SK-N-SH (cell line): ENCODE data around the gene HSD11B2. TPM values are rescaled to one million over a fixed set of nuclear protein-coding genes. Genes with fewer than 3 reads are reported as not detected.

Experiments used
- CTCF ChIA-PET: fragments of 300-600, 350-600 bp; formaldehyde crosslinking; extraction: SDS; loops from one replicate; lab custom pipeline; 2021; lab: Yijun Ruan, JAX
- POLR2A ChIA-PET: fragments of 350-600 bp; sonication (Branson Sonifier 250); formaldehyde crosslinking; extraction: SDS; loops from one replicate; lab custom pipeline; 2020; ENCODE audit warnings: antibody characterized with exemption, inconsistent platforms; lab: Yijun Ruan, JAX
- DNase-seq: peaks from one replicate; pipeline ENCODE4 v3.0.0; 2012
- H2AFZ ChIP-seq: fragments of 200-600 bp; sonication (generic); 2 replicates; pipeline ENCODE4 v1.8.1; 2016; ENCODE audit warnings: antibody characterized with exemption, mild to moderate bottlenecking, low read depth
- H3F3A ChIP-seq: fragments of 200-600 bp; sonication (generic); replicated peaks from 2 replicates; pipeline ENCODE3; 2016; ENCODE audit warnings: antibody characterized with exemption, mild to moderate bottlenecking; ENCODE audit not compliant: insufficient read depth
- H3K27ac ChIP-seq, 2 experiments: fragments of 200-500 bp in 1 of 2; fragments of 200-600 bp in 1 of 2; sonication (Bioruptor generic) in 1 of 2; sonication (generic), shearing (Covaris generic) in 1 of 2; 2 replicates each; pipeline versions ENCODE4 v1.5.1 to v1.6.1; 2014 to 2016; ENCODE audit warnings: low read depth in 2 of 2, inconsistent platforms in 1 of 2, low read length in 1 of 2, mild to moderate bottlenecking in 1 of 2, mixed read lengths in 1 of 2
- H3K27me3 ChIP-seq: fragments of 200-600 bp; sonication (generic), shearing (Covaris generic); 2 replicates; pipeline ENCODE4 v1.6.1; 2016; ENCODE audit warnings: mixed run types; ENCODE audit not compliant: insufficient read depth
- H3K36me3 ChIP-seq, 2 experiments: fragments of 200-500 bp in 1 of 2; fragments of 200-600 bp in 1 of 2; sonication (Bioruptor generic) in 1 of 2; sonication (generic) in 1 of 2; replicated peaks in 1 of 2; 2 replicates each; pipeline versions ENCODE3 to v1.5.1; 2014 to 2016; ENCODE audit warnings: low read length in 1 of 2, mild to moderate bottlenecking in 1 of 2; ENCODE audit not compliant: insufficient read depth in 2 of 2, control insufficient read depth in 1 of 2
- H3K4me1 ChIP-seq, 2 experiments: fragments of 200-500 bp in 1 of 2; fragments of 200-600 bp in 1 of 2; sonication (Bioruptor generic) in 1 of 2; sonication (generic), shearing (Covaris generic) in 1 of 2; 2 replicates each; pipeline versions ENCODE4 v1.5.1 to v1.6.1; 2014 to 2016; ENCODE audit warnings: low read depth in 1 of 2, low read length in 1 of 2, mixed run types in 1 of 2; ENCODE audit not compliant: insufficient read depth in 2 of 2, control insufficient read depth in 1 of 2
- H3K4me2 ChIP-seq: fragments of 200-600 bp; sonication (generic), shearing (Covaris generic); 2 replicates; pipeline ENCODE4 v1.6.1; 2017; ENCODE audit warnings: mixed run types
- H3K4me3 ChIP-seq, 2 experiments: fragments of 200-500 bp in 1 of 2; fragments of 200-600 bp in 1 of 2; sonication (Bioruptor generic) in 1 of 2; sonication (generic), shearing (Covaris generic) in 1 of 2; 2 replicates each; pipeline versions ENCODE4 v1.5.1 to v1.8.1; 2014 to 2016; ENCODE audit warnings: low read depth in 2 of 2, inconsistent platforms in 1 of 2, low read length in 1 of 2, mild to moderate bottlenecking in 1 of 2, mixed read lengths in 1 of 2, moderate library complexity in 1 of 2
- H3K79me2 ChIP-seq: fragments of 200-600 bp; sonication (generic); 2 replicates; pipeline ENCODE4 v1.8.1; 2017; ENCODE audit warnings: mild to moderate bottlenecking; ENCODE audit not compliant: insufficient read depth
- H3K9ac ChIP-seq: fragments of 200-600 bp; sonication (generic); 2 replicates; pipeline ENCODE4 v1.6.1; 2017; ENCODE audit warnings: mixed run types
- H3K9me2 ChIP-seq: fragments of 200-600 bp; sonication (generic); 2 replicates; pipeline ENCODE4 v1.6.1; 2017; ENCODE audit warnings: mixed run types
- H3K9me3 ChIP-seq: fragments of 200-600 bp; sonication (generic); 2 replicates; pipeline ENCODE4 v1.6.1; 2017; ENCODE audit warnings: mixed run types, mild to moderate bottlenecking, moderate library complexity
- H4K20me1 ChIP-seq: fragments of 200-600 bp; sonication (generic); 2 replicates; pipeline ENCODE4 v1.6.1; 2017; ENCODE audit warnings: mild to moderate bottlenecking, mixed run types; ENCODE audit not compliant: insufficient read depth
- ELF1 ChIP-seq: IDR thresholded peaks from 2 replicates; pipeline ENCODE4 v1.4.0; 2012
- EZH2phosphoT487 ChIP-seq: fragments of 200-600 bp; sonication (generic); IDR thresholded peaks from 2 replicates; pipeline ENCODE4 v1.6.1; 2017; ENCODE audit warnings: low read depth, mixed run types, mild to moderate bottlenecking, antibody characterized with exemption, moderate library complexity, borderline replicate concordance
- FOXM1 ChIP-seq: IDR thresholded peaks from 2 replicates; pipeline ENCODE4 v1.4.0; 2012; ENCODE audit warnings: low read depth, mild to moderate bottlenecking
- GABPA ChIP-seq: IDR thresholded peaks from 2 replicates; pipeline ENCODE4 v1.4.0; 2012; ENCODE audit warnings: low read depth, mild to moderate bottlenecking
- GATA2 ChIP-seq: sonication (generic); formaldehyde crosslinking; IDR thresholded peaks from 2 replicates; pipeline ENCODE4 v1.5.0; 2020; ENCODE audit warnings: mild to moderate bottlenecking, missing genetic modification reagents
- JUND ChIP-seq: IDR thresholded peaks from 2 replicates; pipeline ENCODE4 v1.4.0; 2012
- MEF2A ChIP-seq: IDR thresholded peaks from 2 replicates; pipeline ENCODE4 v1.4.0; 2012; ENCODE audit warnings: low read depth, borderline replicate concordance
- MXI1 ChIP-seq: IDR thresholded peaks from 2 replicates; pipeline ENCODE4 v1.6.1; 2012; ENCODE audit warnings: mild to moderate bottlenecking, low read depth, low read length, improper control_type of control experiment
- PBX3 ChIP-seq: IDR thresholded peaks from 2 replicates; pipeline ENCODE4; 2012
- RCOR1 ChIP-seq: fragments of 150-350 bp; IDR thresholded peaks from 2 replicates; pipeline ENCODE4 v1.6.1; 2017; ENCODE audit warnings: antibody characterized with exemption, low read length
- RXRA ChIP-seq: IDR thresholded peaks from 2 replicates; pipeline ENCODE4 v1.4.0; 2012; ENCODE audit warnings: low read depth, mild to moderate bottlenecking, borderline replicate concordance
- SMC3 ChIP-seq: IDR thresholded peaks from 2 replicates; pipeline ENCODE4 v1.6.1; 2012; ENCODE audit warnings: low read depth, low read length, improper control_type of control experiment
- TEAD4 ChIP-seq: IDR thresholded peaks from 2 replicates; pipeline ENCODE4 v1.4.0; 2012; ENCODE audit warnings: mild to moderate bottlenecking, borderline replicate concordance; ENCODE audit not compliant: insufficient read depth
- YY1 ChIP-seq: IDR thresholded peaks from 2 replicates; pipeline ENCODE4 v1.4.0; 2012; ENCODE audit warnings: low read depth, mild to moderate bottlenecking
- WGBS: methylation state at CpG from one replicate; pipeline ENCODE4 v1.1.6; 2017; ENCODE audit warnings: low lambda C conversion rate; 5-methylcytosine and 5-hydroxymethylcytosine counted together
- polyA plus RNA-seq, 3 experiments: library from polyadenylated mRNA; depleted of rRNA; stranded (reverse); fragments of >200 nt; gene quantifications; 2 replicates each; pipeline ENCODE4 v1.2.3, GENCODE V29; 2012
- TF ChIP-seq, protein P1 (sequence below): IDR thresholded peaks from 2 replicates; pipeline ENCODE4 v1.6.1; 2012; ENCODE audit warnings: mild to moderate bottlenecking, low read depth, low read length, moderate library complexity
- TF ChIP-seq, protein P2 (sequence below): IDR thresholded peaks from 2 replicates; pipeline ENCODE4 v1.4.0; 2012; ENCODE audit warnings: low read depth, borderline replicate concordance
- TF ChIP-seq, protein P3 (sequence below): fragments of 150-350 bp; IDR thresholded peaks from 2 replicates; pipeline ENCODE4 v1.6.1; 2016; ENCODE audit warnings: mild to moderate bottlenecking, low read depth, low read length
- TF ChIP-seq, protein P4 (sequence below): IDR thresholded peaks from 2 replicates; pipeline ENCODE4 v1.4.0; 2012; ENCODE audit warnings: low read depth
- TF ChIP-seq, protein P5 (sequence below): IDR thresholded peaks from 2 replicates; pipeline ENCODE4 v1.4.0; 2012; ENCODE audit warnings: low read depth, borderline replicate concordance

The HSD11B2 gene
- polyA plus RNA-seq, 1 of the 3 experiments (the other 2 are of a cell fraction) = 0.23 TPM

GRCh38 chr16:67451704-67452435, 20.9 kb downstream of the HSD11B2 start:
- Histone ChIP-seq H3K4me1 (peaks cover 0 to 12% of the 10 kb centered on the region in 2 experiments; a peak in 1 of 4 replicates), H3K9me2 (no peaks in the 10 kb centered on the region), H3K4me2 (no peak overlapping the region), H3K36me3 (peaks cover 0 to 11% of the 10 kb centered on the region in 2 experiments), H3K79me2 (no peaks in the 10 kb centered on the region; the same call in 1 of the 2 replicates)
- DNase-seq = no peak
- TF ChIP-seq, protein P1, sequence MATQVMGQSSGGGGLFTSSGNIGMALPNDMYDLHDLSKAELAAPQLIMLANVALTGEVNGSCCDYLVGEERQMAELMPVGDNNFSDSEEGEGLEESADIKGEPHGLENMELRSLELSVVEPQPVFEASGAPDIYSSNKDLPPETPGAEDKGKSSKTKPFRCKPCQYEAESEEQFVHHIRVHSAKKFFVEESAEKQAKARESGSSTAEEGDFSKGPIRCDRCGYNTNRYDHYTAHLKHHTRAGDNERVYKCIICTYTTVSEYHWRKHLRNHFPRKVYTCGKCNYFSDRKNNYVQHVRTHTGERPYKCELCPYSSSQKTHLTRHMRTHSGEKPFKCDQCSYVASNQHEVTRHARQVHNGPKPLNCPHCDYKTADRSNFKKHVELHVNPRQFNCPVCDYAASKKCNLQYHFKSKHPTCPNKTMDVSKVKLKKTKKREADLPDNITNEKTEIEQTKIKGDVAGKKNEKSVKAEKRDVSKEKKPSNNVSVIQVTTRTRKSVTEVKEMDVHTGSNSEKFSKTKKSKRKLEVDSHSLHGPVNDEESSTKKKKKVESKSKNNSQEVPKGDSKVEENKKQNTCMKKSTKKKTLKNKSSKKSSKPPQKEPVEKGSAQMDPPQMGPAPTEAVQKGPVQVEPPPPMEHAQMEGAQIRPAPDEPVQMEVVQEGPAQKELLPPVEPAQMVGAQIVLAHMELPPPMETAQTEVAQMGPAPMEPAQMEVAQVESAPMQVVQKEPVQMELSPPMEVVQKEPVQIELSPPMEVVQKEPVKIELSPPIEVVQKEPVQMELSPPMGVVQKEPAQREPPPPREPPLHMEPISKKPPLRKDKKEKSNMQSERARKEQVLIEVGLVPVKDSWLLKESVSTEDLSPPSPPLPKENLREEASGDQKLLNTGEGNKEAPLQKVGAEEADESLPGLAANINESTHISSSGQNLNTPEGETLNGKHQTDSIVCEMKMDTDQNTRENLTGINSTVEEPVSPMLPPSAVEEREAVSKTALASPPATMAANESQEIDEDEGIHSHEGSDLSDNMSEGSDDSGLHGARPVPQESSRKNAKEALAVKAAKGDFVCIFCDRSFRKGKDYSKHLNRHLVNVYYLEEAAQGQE = no peak
- TF ChIP-seq GABPA (no peak), EZH2phosphoT487 (no peak), SMC3 (no peak), FOXM1 (no peak), MEF2A (no peak), RXRA (no peak), YY1 (no peak), PBX3 (no peak), ELF1 (no peak), GATA2 (CRISPR knock-in tag) (no peak), MXI1 (no peak), JUND (no peak), TEAD4 (no peak), RCOR1 (no peak)
- TF ChIP-seq, protein P2, sequence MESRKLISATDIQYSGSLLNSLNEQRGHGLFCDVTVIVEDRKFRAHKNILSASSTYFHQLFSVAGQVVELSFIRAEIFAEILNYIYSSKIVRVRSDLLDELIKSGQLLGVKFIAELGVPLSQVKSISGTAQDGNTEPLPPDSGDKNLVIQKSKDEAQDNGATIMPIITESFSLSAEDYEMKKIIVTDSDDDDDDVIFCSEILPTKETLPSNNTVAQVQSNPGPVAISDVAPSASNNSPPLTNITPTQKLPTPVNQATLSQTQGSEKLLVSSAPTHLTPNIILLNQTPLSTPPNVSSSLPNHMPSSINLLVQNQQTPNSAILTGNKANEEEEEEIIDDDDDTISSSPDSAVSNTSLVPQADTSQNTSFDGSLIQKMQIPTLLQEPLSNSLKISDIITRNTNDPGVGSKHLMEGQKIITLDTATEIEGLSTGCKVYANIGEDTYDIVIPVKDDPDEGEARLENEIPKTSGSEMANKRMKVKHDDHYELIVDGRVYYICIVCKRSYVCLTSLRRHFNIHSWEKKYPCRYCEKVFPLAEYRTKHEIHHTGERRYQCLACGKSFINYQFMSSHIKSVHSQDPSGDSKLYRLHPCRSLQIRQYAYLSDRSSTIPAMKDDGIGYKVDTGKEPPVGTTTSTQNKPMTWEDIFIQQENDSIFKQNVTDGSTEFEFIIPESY = no peak
- TF ChIP-seq, protein P3, sequence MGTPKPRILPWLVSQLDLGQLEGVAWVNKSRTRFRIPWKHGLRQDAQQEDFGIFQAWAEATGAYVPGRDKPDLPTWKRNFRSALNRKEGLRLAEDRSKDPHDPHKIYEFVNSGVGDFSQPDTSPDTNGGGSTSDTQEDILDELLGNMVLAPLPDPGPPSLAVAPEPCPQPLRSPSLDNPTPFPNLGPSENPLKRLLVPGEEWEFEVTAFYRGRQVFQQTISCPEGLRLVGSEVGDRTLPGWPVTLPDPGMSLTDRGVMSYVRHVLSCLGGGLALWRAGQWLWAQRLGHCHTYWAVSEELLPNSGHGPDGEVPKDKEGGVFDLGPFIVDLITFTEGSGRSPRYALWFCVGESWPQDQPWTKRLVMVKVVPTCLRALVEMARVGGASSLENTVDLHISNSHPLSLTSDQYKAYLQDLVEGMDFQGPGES = no peak
- TF ChIP-seq, protein P4, sequence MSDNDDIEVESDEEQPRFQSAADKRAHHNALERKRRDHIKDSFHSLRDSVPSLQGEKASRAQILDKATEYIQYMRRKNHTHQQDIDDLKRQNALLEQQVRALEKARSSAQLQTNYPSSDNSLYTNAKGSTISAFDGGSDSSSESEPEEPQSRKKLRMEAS = no peak
- TF ChIP-seq, protein P5, sequence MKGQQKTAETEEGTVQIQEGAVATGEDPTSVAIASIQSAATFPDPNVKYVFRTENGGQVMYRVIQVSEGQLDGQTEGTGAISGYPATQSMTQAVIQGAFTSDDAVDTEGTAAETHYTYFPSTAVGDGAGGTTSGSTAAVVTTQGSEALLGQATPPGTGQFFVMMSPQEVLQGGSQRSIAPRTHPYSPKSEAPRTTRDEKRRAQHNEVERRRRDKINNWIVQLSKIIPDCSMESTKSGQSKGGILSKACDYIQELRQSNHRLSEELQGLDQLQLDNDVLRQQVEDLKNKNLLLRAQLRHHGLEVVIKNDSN = no peak
- TF ChIP-seq, all 33 proteins: peak for 0
- Histone ChIP-seq H3K9me3 (no peaks in the 10 kb centered on the region), H3K27me3 (no peaks in the 10 kb centered on the region), H3K9ac (no peak overlapping the region), H3K4me3 (no peak overlapping the region), H4K20me1 (peaks cover 29% of the 10 kb centered on the region), H2AFZ (no peak overlapping the region), H3F3A (no peaks in the 10 kb centered on the region), H3K27ac (no peak overlapping the region)
- ChIA-PET POLR2A (interaction anchor here (0.8 kb wide), 1 partner anchor 9 kb away, joined by 3 read pairs; no protein-coding TSS in a partner anchor), CTCF (interaction anchor here (0.8 to 2.9 kb wide), 9 partner anchors 10 to 297 kb away, joined by 3 to 9 read pairs (median 5); partner anchors contain the start of genes ATP6V0D1, KCTD19, LRRC36 and ZDHHC1)
- WGBS = 100% methylated on average over 1 of the region's 2 CpGs
